Right atrium auricular region (tissue), 2 donors: ENCODE results near the gene POC1A. TPM values are rescaled to one million over a fixed set of nuclear protein-coding genes. Genes with fewer than 3 reads are reported as not detected.

ENCODE experiments used
- DNase-seq: peaks from one replicate; pipeline ENCODE4 v3.0.0-alpha.2; 2019; ENCODE audit warnings: low spot score
- H3K27ac ChIP-seq, 2 donors: fragments of 200-600 bp; sonication (generic); 1 replicate in 1 of 2; 2 replicates in 1 of 2; pipeline ENCODE4 v1.5.1; 2016 to 2019
- H3K27me3 ChIP-seq, 2 donors: fragments of 200-600 bp; sonication (generic); one replicate each; pipeline versions ENCODE4 v1.5.1 to v1.6.0; 2017 to 2019
- H3K36me3 ChIP-seq: fragments of 200-600 bp; sonication (generic); one replicate; pipeline ENCODE4 v1.5.1; 2016
- H3K4me1 ChIP-seq, 2 donors: fragments of 200-600 bp; sonication (generic); one replicate each; pipeline versions ENCODE4 v1.5.1 to v1.6.0; 2017 to 2019
- H3K4me3 ChIP-seq, 2 donors: fragments of 200-600 bp; sonication (generic); 1 replicate in 1 of 2; 2 replicates in 1 of 2; pipeline ENCODE4 v1.5.1; 2017 to 2019; ENCODE audit warnings: mild to moderate bottlenecking in 1 of 2, moderate library complexity in 1 of 2
- H3K9me3 ChIP-seq, 2 donors: fragments of 200-600 bp; sonication (generic); one replicate each; pipeline ENCODE4 v1.5.1; 2019
- CTCF ChIP-seq, 2 donors: fragments of 200-600 bp; sonication (generic); IDR thresholded peaks; one replicate each; pipeline ENCODE4 v1.5.1; 2019; ENCODE audit warnings: antibody characterized with exemption in 2 of 2
- total RNA-seq, 2 donors: library from RNA; depleted of rRNA; stranded (reverse); fragments of >200 nt; gene quantifications; one replicate each; pipeline ENCODE4 v1.1.0, GENCODE V29; 2016

Gene POC1A
- total RNA-seq, 2 donors from 2014 or later: 0.47 to 0.78 TPM

- Histone ChIP-seq H3K27me3 (no peaks in the 10 kb centered on the region), H3K9me3 (no peaks in the 10 kb centered on the region), H3K36me3 (no peaks in the 10 kb centered on the region), H3K4me1 (peaks cover 0 to 35% of the 10 kb centered on the region in 2 donors), H3K27ac (peak overlapping the region; percentile 76 to 94), H3K4me3 (no peak overlapping the region)
- no peak for DNase-seq
- no peak for TF ChIP-seq CTCF (IDR thresholded peaks at IDR 0.05)
Observed at GRCh38 chr3:52072020-52072419, 82.2 kb downstream of the POC1A start.

- H3K27me3 ChIP-seq: no peaks in the 10 kb centered on the region
- peak in 1 of 2 donors; percentile 42 for TF ChIP-seq CTCF (IDR thresholded peaks at IDR 0.05)
- H3K27ac ChIP-seq: peak overlapping the region; percentile 76 to 94
- no peaks in the 10 kb centered on the region for H3K36me3 ChIP-seq
- H3K4me3 ChIP-seq: no peak overlapping the region
- DNase-seq: no peak
- H3K9me3 ChIP-seq: no peaks in the 10 kb centered on the region
- H3K4me1 ChIP-seq: peaks cover 0 to 31% of the 10 kb centered on the region in 2 donors
Observed at GRCh38 chr3:52070724-52071621, 83.2 kb downstream of the POC1A start.

GRCh38 chr3:52069855-52070254 lies 84.4 kb downstream of the POC1A start:
- H3K27me3 ChIP-seq: no peaks in the 10 kb centered on the region
- peak overlapping the region; percentile 76 to 94 for H3K27ac ChIP-seq
- no peak overlapping the region for H3K4me3 ChIP-seq
- no peak for DNase-seq
- H3K4me1 ChIP-seq: peaks cover 0 to 36% of the 10 kb centered on the region in 2 donors
- H3K36me3 ChIP-seq: no peaks in the 10 kb centered on the region
- no peaks in the 10 kb centered on the region for H3K9me3 ChIP-seq
- no peak for TF ChIP-seq CTCF (IDR thresholded peaks at IDR 0.05)

DNA sequence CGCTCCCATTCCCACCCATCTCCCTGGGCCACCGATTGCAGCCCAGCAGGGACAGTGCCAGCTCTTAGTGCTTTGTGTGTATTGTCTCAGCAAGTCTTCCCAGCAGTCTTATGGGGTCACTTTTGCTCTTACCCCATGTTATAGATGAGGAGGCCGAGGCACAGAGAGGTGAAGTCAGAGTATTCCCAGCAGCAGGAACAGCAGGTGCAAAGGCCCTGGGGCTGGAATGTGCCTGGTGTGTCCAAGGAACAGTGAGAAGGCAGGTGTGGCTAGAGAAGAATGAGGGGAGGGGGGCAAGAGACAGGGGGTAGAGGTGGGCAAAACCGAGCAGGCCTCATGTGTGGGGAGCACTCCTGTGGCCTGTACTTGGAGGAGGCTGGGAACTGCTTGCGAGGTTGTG lies 85.1 kb downstream of the POC1A start:
- H3K27me3 ChIP-seq: no peaks in the 10 kb centered on the region
- no peak overlapping the region for H3K27ac ChIP-seq
- no peak overlapping the region for H3K4me3 ChIP-seq
- TF ChIP-seq CTCF (IDR thresholded peaks at IDR 0.05): no peak
- H3K4me1 ChIP-seq: peaks cover 0 to 36% of the 10 kb centered on the region in 2 donors
- DNase-seq: no peak
- no peaks in the 10 kb centered on the region for H3K36me3 ChIP-seq
- no peaks in the 10 kb centered on the region for H3K9me3 ChIP-seq

DNA sequence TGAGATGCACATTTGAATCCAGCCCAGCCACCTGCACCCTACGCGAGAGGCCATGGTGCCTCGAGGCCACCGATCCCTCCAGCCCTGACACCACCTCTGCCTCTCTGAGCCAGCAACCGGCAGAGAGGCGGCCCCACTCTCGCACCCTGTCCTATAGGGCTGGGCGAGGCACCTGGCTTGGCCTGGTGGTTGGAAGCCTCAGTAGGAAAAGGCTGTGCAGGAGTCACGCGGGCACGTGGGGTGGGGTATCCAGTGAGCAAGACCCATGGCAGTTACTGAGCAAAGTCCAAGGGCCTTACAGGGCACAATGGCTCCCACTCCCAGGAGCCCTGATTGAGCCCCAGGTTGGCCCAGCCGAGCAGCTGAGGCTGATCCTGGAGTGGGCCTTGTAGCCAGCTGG lies 85.5 kb downstream of the POC1A start:
- DNase-seq: no peak
- no peak overlapping the region for H3K27ac ChIP-seq
- H3K4me3 ChIP-seq: no peak overlapping the region
- H3K4me1 ChIP-seq: peaks cover 0 to 34% of the 10 kb centered on the region in 2 donors
- TF ChIP-seq CTCF (IDR thresholded peaks at IDR 0.05): no peak
- no peaks in the 10 kb centered on the region for H3K36me3 ChIP-seq
- no peaks in the 10 kb centered on the region for H3K9me3 ChIP-seq
- H3K27me3 ChIP-seq: no peaks in the 10 kb centered on the region
